Glutamatergic neuron (in vitro differentiated cells): ENCODE results near the gene NTNG1. TPM values are rescaled to one million over a fixed set of nuclear protein-coding genes. Genes with fewer than 3 reads are reported as not detected.

ENCODE experiments used
- DNase-seq: peaks from one replicate; pipeline ENCODE4 v3.0.0; 2022
- H3K27ac Mint-ChIP-seq: one replicate; pipeline ENCODE4 v1.8.0; 2020; ENCODE audit warnings: mild to moderate bottlenecking, mixed read lengths, inconsistent platforms; ENCODE audit not compliant: unreplicated experiment
- H3K27me3 Mint-ChIP-seq: one replicate; pipeline ENCODE4 v1.8.0; 2020; ENCODE audit warnings: mild to moderate bottlenecking, moderate library complexity, mixed read lengths, inconsistent platforms; ENCODE audit not compliant: unreplicated experiment
- H3K36me3 Mint-ChIP-seq: one replicate; pipeline ENCODE4 v1.8.0; 2020; ENCODE audit warnings: mild to moderate bottlenecking, mixed read lengths, inconsistent platforms; ENCODE audit not compliant: unreplicated experiment
- H3K4me1 Mint-ChIP-seq: one replicate; pipeline ENCODE4 v1.8.0; 2020; ENCODE audit warnings: mild to moderate bottlenecking, low read depth, mixed read lengths, inconsistent platforms; ENCODE audit not compliant: unreplicated experiment
- H3K4me3 Mint-ChIP-seq: one replicate; pipeline ENCODE4 v1.8.0; 2020; ENCODE audit warnings: mild to moderate bottlenecking, mixed read lengths, inconsistent platforms; ENCODE audit not compliant: unreplicated experiment
- H3K9me3 Mint-ChIP-seq: one replicate; pipeline ENCODE4 v1.8.0; 2020; ENCODE audit warnings: mild to moderate bottlenecking, moderate library complexity, mixed read lengths, inconsistent platforms; ENCODE audit not compliant: unreplicated experiment
- total RNA-seq: library from RNA; stranded (reverse); fragmentation: NEBNext Ultra II Directional; extraction: Animal tissue kit (Norgen Biotek cat#: 25700); gene quantifications from one replicate; pipeline ENCODE4 v1.2.1, GENCODE V29; 2021; ENCODE audit not compliant: unreplicated experiment
- TF ChIP-seq, protein P1 (sequence below): fragments of 200-600 bp; sonication (generic); IDR thresholded peaks from one replicate; pipeline ENCODE4 v1.5.0; 2021; ENCODE audit not compliant: partially characterized antibody, unreplicated experiment

The NTNG1 gene
- total RNA-seq, 1 donor from 2014 or later: 3.2 TPM

DNA sequence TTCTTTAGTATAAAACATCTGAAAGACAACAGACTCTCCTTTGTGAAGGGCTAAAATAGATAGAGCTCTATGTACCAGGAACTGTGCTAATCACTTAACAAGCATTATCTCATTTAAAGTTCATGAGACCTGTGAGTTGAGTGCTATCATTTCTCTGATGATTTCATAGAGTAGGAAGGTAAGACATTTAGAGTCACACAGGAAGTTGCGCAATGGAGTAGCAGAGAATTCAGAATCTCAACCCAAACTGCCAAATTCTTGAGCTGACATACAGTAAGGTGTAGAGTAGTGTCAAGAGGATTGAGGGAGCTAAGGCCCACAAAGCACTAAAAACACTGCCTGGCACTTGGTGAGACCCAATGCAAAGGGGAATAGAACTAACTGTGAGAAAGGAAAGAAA is 384.3 kb downstream of the NTNG1 start:
- H3K9me3 Mint-ChIP-seq: peaks cover 7% of the 10 kb centered on the region
- TF ChIP-seq, protein P1, sequence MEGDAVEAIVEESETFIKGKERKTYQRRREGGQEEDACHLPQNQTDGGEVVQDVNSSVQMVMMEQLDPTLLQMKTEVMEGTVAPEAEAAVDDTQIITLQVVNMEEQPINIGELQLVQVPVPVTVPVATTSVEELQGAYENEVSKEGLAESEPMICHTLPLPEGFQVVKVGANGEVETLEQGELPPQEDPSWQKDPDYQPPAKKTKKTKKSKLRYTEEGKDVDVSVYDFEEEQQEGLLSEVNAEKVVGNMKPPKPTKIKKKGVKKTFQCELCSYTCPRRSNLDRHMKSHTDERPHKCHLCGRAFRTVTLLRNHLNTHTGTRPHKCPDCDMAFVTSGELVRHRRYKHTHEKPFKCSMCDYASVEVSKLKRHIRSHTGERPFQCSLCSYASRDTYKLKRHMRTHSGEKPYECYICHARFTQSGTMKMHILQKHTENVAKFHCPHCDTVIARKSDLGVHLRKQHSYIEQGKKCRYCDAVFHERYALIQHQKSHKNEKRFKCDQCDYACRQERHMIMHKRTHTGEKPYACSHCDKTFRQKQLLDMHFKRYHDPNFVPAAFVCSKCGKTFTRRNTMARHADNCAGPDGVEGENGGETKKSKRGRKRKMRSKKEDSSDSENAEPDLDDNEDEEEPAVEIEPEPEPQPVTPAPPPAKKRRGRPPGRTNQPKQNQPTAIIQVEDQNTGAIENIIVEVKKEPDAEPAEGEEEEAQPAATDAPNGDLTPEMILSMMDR: no peak

GRCh38 chr1:107525961-107526360 is 385.1 kb downstream of the NTNG1 start:
- peaks cover 3% of the 10 kb centered on the region for H3K27me3 Mint-ChIP-seq
- H3K36me3 Mint-ChIP-seq: no peaks in the 10 kb centered on the region
- H3K9me3 Mint-ChIP-seq: peaks cover 7% of the 10 kb centered on the region
- DNase-seq: no peak
- TF ChIP-seq, protein P1: no peak
- no peak overlapping the region for H3K4me3 Mint-ChIP-seq
- no peak overlapping the region for H3K27ac Mint-ChIP-seq
- peaks cover 16% of the 10 kb centered on the region for H3K4me1 Mint-ChIP-seq

More for the DNA sequence above, 384.3 kb downstream of the NTNG1 start:
- DNase-seq: no peak
- peaks cover 3% of the 10 kb centered on the region for H3K27me3 Mint-ChIP-seq
- H3K4me3 Mint-ChIP-seq: no peak overlapping the region
- H3K27ac Mint-ChIP-seq: no peak overlapping the region
- H3K36me3 Mint-ChIP-seq: no peaks in the 10 kb centered on the region
- H3K4me1 Mint-ChIP-seq: peaks cover 16% of the 10 kb centered on the region

GRCh38 chr1:107526524-107527198 is 385.8 kb downstream of the NTNG1 start:
- H3K27me3 Mint-ChIP-seq: peaks cover 3% of the 10 kb centered on the region
- H3K4me1 Mint-ChIP-seq: peaks cover 23% of the 10 kb centered on the region
- no peak for DNase-seq
- H3K36me3 Mint-ChIP-seq: no peaks in the 10 kb centered on the region
- no peak overlapping the region for H3K27ac Mint-ChIP-seq
- peaks cover 7% of the 10 kb centered on the region for H3K9me3 Mint-ChIP-seq
- TF ChIP-seq, protein P1: no peak
- H3K4me3 Mint-ChIP-seq: no peak overlapping the region

DNA sequence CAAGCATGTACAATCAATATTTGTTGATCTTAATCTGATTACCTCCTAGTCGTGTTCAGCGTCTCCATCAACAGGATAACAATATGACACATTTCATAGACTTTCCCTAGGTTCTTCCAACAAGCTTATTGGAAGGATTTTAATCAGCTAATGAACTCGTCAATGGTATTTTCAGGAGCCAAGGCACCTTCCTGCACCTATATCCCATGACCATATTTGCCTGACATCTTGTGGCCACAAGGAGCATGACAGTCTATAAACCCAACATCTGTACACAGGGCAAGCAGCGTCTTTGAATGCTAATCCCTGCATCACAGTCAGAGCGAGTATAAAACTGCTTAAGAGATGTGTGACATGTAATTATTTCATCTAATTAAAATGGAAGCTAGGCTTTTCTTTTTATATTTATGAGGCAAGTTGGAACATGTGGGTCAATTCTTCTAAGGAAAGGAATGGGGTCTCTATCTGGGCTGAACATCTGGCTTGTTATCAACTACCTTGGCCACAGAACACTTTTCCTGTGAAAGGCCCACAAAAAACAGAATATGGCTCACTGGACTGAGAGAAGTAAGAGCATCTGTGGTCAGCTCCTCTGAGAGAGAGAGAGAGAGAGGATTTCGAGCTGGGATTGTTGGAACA is 388.8 kb downstream of the NTNG1 start:
- TF ChIP-seq, protein P1: peak; percentile 87
- peaks cover 3% of the 10 kb centered on the region for H3K27me3 Mint-ChIP-seq
- DNase-seq: no peak
- H3K9me3 Mint-ChIP-seq: peaks cover 8% of the 10 kb centered on the region
- no peak overlapping the region for H3K27ac Mint-ChIP-seq
- H3K4me3 Mint-ChIP-seq: no peak overlapping the region
- H3K4me1 Mint-ChIP-seq: peaks cover 35% of the 10 kb centered on the region
- no peaks in the 10 kb centered on the region for H3K36me3 Mint-ChIP-seq

- peaks cover 3% of the 10 kb centered on the region for H3K27me3 Mint-ChIP-seq
- TF ChIP-seq, protein P1: no peak
- no peak for DNase-seq
- peaks cover 7% of the 10 kb centered on the region for H3K9me3 Mint-ChIP-seq
- no peak overlapping the region for H3K4me3 Mint-ChIP-seq
- H3K27ac Mint-ChIP-seq: no peak overlapping the region
- no peaks in the 10 kb centered on the region for H3K36me3 Mint-ChIP-seq
- peaks cover 41% of the 10 kb centered on the region for H3K4me1 Mint-ChIP-seq
These were observed 389.7 kb downstream of the NTNG1 start for GRCh38 chr1:107530543-107530942.
